Trophoblast cell (in vitro differentiated cells and primary cell): ENCODE results near the gene TMEM221.

Experiments
- DNase-seq, 2 donors: peaks; one replicate each; pipeline ENCODE4 v3.0.0-alpha.2; 2016
- H2AFZ ChIP-seq: 2 replicates; pipeline ENCODE4 v1.6.1; 2013; ENCODE audit warnings: low read length, moderate library complexity, mild to moderate bottlenecking; ENCODE audit not compliant: insufficient read depth, poor library complexity
- H2AK5ac ChIP-seq: 2 replicates; pipeline ENCODE4 v1.6.1; 2013; ENCODE audit warnings: mild to moderate bottlenecking, low read length
- H2BK120ac ChIP-seq: 2 replicates; pipeline ENCODE4 v1.6.1; 2013; ENCODE audit warnings: low read length, mild to moderate bottlenecking, moderate library complexity; ENCODE audit not compliant: insufficient read depth, poor library complexity
- H2BK12ac ChIP-seq: 2 replicates; pipeline ENCODE4 v1.6.1; 2013; ENCODE audit warnings: mild to moderate bottlenecking, low read length, moderate library complexity
- H2BK5ac ChIP-seq: 2 replicates; pipeline ENCODE4 v1.6.1; 2013; ENCODE audit warnings: low read length, low read depth, moderate library complexity, mild to moderate bottlenecking; ENCODE audit not compliant: poor library complexity
- H3K14ac ChIP-seq: 2 replicates; pipeline ENCODE4 v1.6.1; 2013; ENCODE audit warnings: mild to moderate bottlenecking, low read length
- H3K18ac ChIP-seq: 2 replicates; pipeline ENCODE4 v1.6.1; 2013; ENCODE audit warnings: mild to moderate bottlenecking, low read length
- H3K23ac ChIP-seq: 2 replicates; pipeline ENCODE4 v1.6.1; 2013; ENCODE audit warnings: low read length
- H3K27ac ChIP-seq: 2 replicates; pipeline ENCODE4 v1.5.1; 2013; ENCODE audit warnings: low read depth, mild to moderate bottlenecking, inconsistent platforms, low read length, moderate library complexity
- H3K27me3 ChIP-seq: 2 replicates; pipeline ENCODE4 v1.6.1; 2013; ENCODE audit warnings: inconsistent platforms, mild to moderate bottlenecking, low read length, moderate library complexity; ENCODE audit not compliant: insufficient read depth
- H3K36me3 ChIP-seq, 2 experiments: 1 replicate in 1 of 2; 2 replicates in 1 of 2; pipeline ENCODE4 v1.6.1; 2013; ENCODE audit warnings: low read length in 2 of 2, mild to moderate bottlenecking in 2 of 2, moderate library complexity in 1 of 2; ENCODE audit not compliant: insufficient read depth in 2 of 2, control insufficient read depth in 1 of 2
- H3K4ac ChIP-seq: 2 replicates; pipeline ENCODE4 v1.6.1; 2013; ENCODE audit warnings: low read depth, mild to moderate bottlenecking, low read length, moderate library complexity
- H3K4me1 ChIP-seq, 2 experiments: 1 replicate in 1 of 2; 2 replicates in 1 of 2; pipeline ENCODE4 v1.6.1; 2013; ENCODE audit warnings: low read length in 2 of 2, mild to moderate bottlenecking in 2 of 2, moderate library complexity in 1 of 2; ENCODE audit not compliant: insufficient read depth in 2 of 2, control insufficient read depth in 1 of 2
- H3K4me2 ChIP-seq: 2 replicates; pipeline ENCODE4 v1.6.1; 2013; ENCODE audit warnings: inconsistent platforms, mild to moderate bottlenecking, low read length, moderate library complexity
- H3K4me3 ChIP-seq: 2 replicates; pipeline ENCODE4 v1.5.1; 2013; ENCODE audit warnings: mild to moderate bottlenecking, low read depth, low read length, inconsistent platforms
- H3K79me1 ChIP-seq: one replicate; pipeline ENCODE4 v1.6.1; 2013; ENCODE audit warnings: low read length
- H3K79me2 ChIP-seq: 2 replicates; pipeline ENCODE4 v1.6.1; 2013; ENCODE audit warnings: low read length, mild to moderate bottlenecking; ENCODE audit not compliant: control insufficient read depth, insufficient read depth, poor library complexity
- H3K9ac ChIP-seq: 2 replicates; pipeline ENCODE4 v1.6.1; 2013; ENCODE audit warnings: mild to moderate bottlenecking, low read length
- H3K9me3 ChIP-seq: 2 replicates; pipeline ENCODE4 v1.6.1; 2013; ENCODE audit warnings: low read depth, mild to moderate bottlenecking, control low read depth, inconsistent platforms, low read length; ENCODE audit not compliant: insufficient read depth
- H4K12ac ChIP-seq: 2 replicates; pipeline ENCODE4 v1.6.1; 2013; ENCODE audit warnings: low read depth, mild to moderate bottlenecking, low read length, moderate library complexity
- H4K8ac ChIP-seq: 2 replicates; pipeline ENCODE4 v1.6.1; 2013; ENCODE audit warnings: low read depth, mild to moderate bottlenecking, low read length, moderate library complexity
- H4K91ac ChIP-seq: one replicate; pipeline ENCODE4 v1.6.1; 2013; ENCODE audit warnings: low read depth, mild to moderate bottlenecking, low read length, moderate library complexity
- WGBS: extraction: QIAGEN DNeasy Blood & Tissue Kit; methylation state at CpG from one replicate; pipeline ENCODE4 v1.1.7; 2013; ENCODE audit warnings: missing lambda C conversion rate; ENCODE audit not compliant: insufficient read length, insufficient coverage; ENCODE audit errors: extremely low coverage; 5-methylcytosine and 5-hydroxymethylcytosine counted together

The TMEM221 gene

GRCh38 chr19:17487284-17488121 is 39.0 kb upstream of the TMEM221 start:
- Histone ChIP-seq H4K12ac (no peak overlapping the region), H3K36me3 (no peaks in the 10 kb centered on the region), H3K4me1 (peaks cover 10 to 11% of the 10 kb centered on the region in 2 experiments), H3K23ac (no peak overlapping the region), H2BK5ac (no peak overlapping the region), H3K14ac (no peak overlapping the region), H3K27ac (no peak overlapping the region), H3K79me2 (no peaks in the 10 kb centered on the region), H3K4ac (no peak overlapping the region), H4K91ac (no peak overlapping the region), H2AFZ (no peak overlapping the region), H2AK5ac (no peak overlapping the region), H3K4me3 (no peak overlapping the region), H3K27me3 (no peaks in the 10 kb centered on the region), H3K9ac (no peak overlapping the region), H3K79me1 (no peaks in the 10 kb centered on the region), H4K8ac (no peak overlapping the region), H3K4me2 (no peak overlapping the region), H2BK12ac (no peak overlapping the region), H2BK120ac (no peak overlapping the region), H3K18ac (no peak overlapping the region), H3K9me3 (peaks cover 2% of the 10 kb centered on the region)
- no peak for DNase-seq
- WGBS = no CpG with 5 or more reads among the region's 18 CpGs

- Histone ChIP-seq H3K4me2 (no peak overlapping the region), H3K4me3 (no peak overlapping the region), H3K4me1 (peaks cover 10 to 11% of the 10 kb centered on the region in 2 experiments), H3K14ac (no peak overlapping the region), H2AK5ac (no peak overlapping the region), H4K12ac (no peak overlapping the region), H3K27ac (no peak overlapping the region), H2BK5ac (no peak overlapping the region), H4K8ac (no peak overlapping the region), H3K9me3 (peaks cover 2% of the 10 kb centered on the region), H3K79me2 (no peaks in the 10 kb centered on the region), H3K18ac (no peak overlapping the region), H2AFZ (no peak overlapping the region), H3K79me1 (no peaks in the 10 kb centered on the region), H3K23ac (no peak overlapping the region), H3K4ac (no peak overlapping the region), H2BK12ac (no peak overlapping the region), H3K9ac (no peak overlapping the region), H3K36me3 (no peaks in the 10 kb centered on the region), H3K27me3 (no peaks in the 10 kb centered on the region), H2BK120ac (no peak overlapping the region), H4K91ac (no peak overlapping the region)
- DNase-seq = no peak
- no CpG with 5 or more reads among the region's 58 CpGs for WGBS
Observed at GRCh38 chr19:17486545-17487240, 38.2 kb upstream of the TMEM221 start.

GRCh38 chr19:17484520-17485185 is 36.2 kb upstream of the TMEM221 start:
- no peak for DNase-seq
- no peaks in the 10 kb centered on the region for H3K27me3 ChIP-seq
- no peak overlapping the region for H2AK5ac ChIP-seq
- H2BK5ac ChIP-seq = no peak overlapping the region
- no peak overlapping the region for H2AFZ ChIP-seq
- no peaks in the 10 kb centered on the region for H3K36me3 ChIP-seq
- H3K18ac ChIP-seq = no peak overlapping the region
- no peak overlapping the region for H4K12ac ChIP-seq
- no peak overlapping the region for H3K27ac ChIP-seq
- H3K4me1 ChIP-seq = peaks cover 10 to 11% of the 10 kb centered on the region in 2 experiments
- H3K23ac ChIP-seq = no peak overlapping the region
- H3K4me2 ChIP-seq = no peak overlapping the region
- no peak overlapping the region for H3K9ac ChIP-seq
- no peak overlapping the region for H4K91ac ChIP-seq
- 100% methylated on average over 2 of the region's 6 CpGs for WGBS
- no peak overlapping the region for H2BK120ac ChIP-seq
- no peak overlapping the region for H2BK12ac ChIP-seq
- H3K14ac ChIP-seq = no peak overlapping the region
- no peak overlapping the region for H3K4ac ChIP-seq
- no peak overlapping the region for H4K8ac ChIP-seq
- H3K79me1 ChIP-seq = no peaks in the 10 kb centered on the region
- H3K9me3 ChIP-seq = peaks cover 2% of the 10 kb centered on the region
- no peak overlapping the region for H3K4me3 ChIP-seq
- no peaks in the 10 kb centered on the region for H3K79me2 ChIP-seq

- DNase-seq = no peak
Observed at GRCh38 chr19:17483605-17484002, 35.1 kb upstream of the TMEM221 start.

More at GRCh38 chr19:17483605-17484002, 35.1 kb upstream of the TMEM221 start:
- Histone ChIP-seq H3K4me3 (no peak overlapping the region), H3K9ac (no peak overlapping the region), H3K79me1 (no peaks in the 10 kb centered on the region), H3K36me3 (no peaks in the 10 kb centered on the region), H3K18ac (no peak overlapping the region), H3K14ac (no peak overlapping the region), H2BK5ac (no peak overlapping the region), H2BK120ac (no peak overlapping the region), H2AK5ac (no peak overlapping the region), H3K9me3 (peaks cover 2% of the 10 kb centered on the region), H3K4me1 (peaks cover 4% of the 10 kb centered on the region in 2 experiments), H3K4ac (no peak overlapping the region), H2BK12ac (no peak overlapping the region), H4K91ac (no peak overlapping the region), H3K27me3 (no peaks in the 10 kb centered on the region), H2AFZ (no peak overlapping the region), H3K27ac (no peak overlapping the region), H4K12ac (no peak overlapping the region), H3K79me2 (no peaks in the 10 kb centered on the region), H3K23ac (no peak overlapping the region), H4K8ac (no peak overlapping the region), H3K4me2 (no peak overlapping the region)
- no CpG with 5 or more reads among the region's 10 CpGs for WGBS
